HepG2 (cell line): Measurements from ENCODE around the gene ZNF749. TPM values are rescaled to one million over a fixed set of nuclear protein-coding genes. Genes with fewer than 3 reads are reported as not detected.
A peak's percentile ranks its signal among the peaks of the same experiment; 100 is the strongest.

Experiments used
- BHLHE40 ChIP-seq: IDR thresholded peaks from 2 replicates; pipeline ENCODE4 v1.6.1; 2011; ENCODE audit warnings: low read length, improper control_type of control experiment
- EEA1 ChIP-seq: sonication (generic); formaldehyde crosslinking; IDR thresholded peaks from 2 replicates; pipeline ENCODE4 v1.5.1; 2020; ENCODE audit warnings: mild to moderate bottlenecking, missing genetic modification reagents, borderline replicate concordance
- GATAD2A ChIP-seq: IDR thresholded peaks from 2 replicates; pipeline ENCODE4 v1.6.1; 2016
- HHEX ChIP-seq: IDR thresholded peaks from 2 replicates; pipeline ENCODE4 v1.6.1; 2016; ENCODE audit warnings: control low read depth
- IKZF1 ChIP-seq: fragments of 450-650 bp; IDR thresholded peaks from 2 replicates; pipeline ENCODE4 v1.7.1; 2016
- MYNN ChIP-seq: sonication (generic); formaldehyde crosslinking; IDR thresholded peaks from 2 replicates; pipeline ENCODE4 v1.4.0; 2020; ENCODE audit warnings: mild to moderate bottlenecking, low read depth, missing genetic modification reagents
- NFATC3 ChIP-seq: sonication (generic); formaldehyde crosslinking; IDR thresholded peaks from 2 replicates; pipeline ENCODE4 v1.5.1; 2020; ENCODE audit warnings: mild to moderate bottlenecking, missing genetic modification reagents
- RBM39 ChIP-seq: fragments of 200-400 bp; formaldehyde crosslinking; IDR thresholded peaks from one replicate; pipeline ENCODE4 v1.6.1; 2018; ENCODE audit warnings: antibody characterized with exemption, mild to moderate bottlenecking, low read depth, low read length; ENCODE audit not compliant: poor library complexity, severe bottlenecking
- SMAD9 ChIP-seq: sonication (generic); formaldehyde crosslinking; IDR thresholded peaks from 2 replicates; pipeline ENCODE4 v1.5.1; 2020; ENCODE audit warnings: mild to moderate bottlenecking, missing genetic modification reagents
- THAP11 ChIP-seq: IDR thresholded peaks from 2 replicates; pipeline ENCODE4 v1.6.1; 2016; ENCODE audit warnings: missing biosample characterization, missing genetic modification reagents
- ZBTB25 ChIP-seq: IDR thresholded peaks from 2 replicates; pipeline ENCODE4 v1.6.1; 2018; ENCODE audit warnings: missing genetic modification reagents
- ZHX2 ChIP-seq, 2 experiments: sonication (generic) in 1 of 2; formaldehyde crosslinking in 1 of 2; IDR thresholded peaks; 2 replicates each; pipeline versions ENCODE4 v1.6.1 to v1.9.0; 2014 to 2022; ENCODE audit warnings: antibody characterized with exemption in 1 of 2, borderline replicate concordance in 1 of 2, inconsistent platforms in 1 of 2, low read depth in 1 of 2, missing genetic modification reagents in 1 of 2
- ZNF570 ChIP-seq: sonication (generic); formaldehyde crosslinking; IDR thresholded peaks from 2 replicates; pipeline ENCODE4 v1.4.0; 2020; ENCODE audit warnings: mild to moderate bottlenecking, missing genetic modification reagents, borderline replicate concordance
- ZNF891 ChIP-seq: sonication (generic); formaldehyde crosslinking; IDR thresholded peaks from 2 replicates; pipeline ENCODE4 v1.5.0; 2020; ENCODE audit warnings: mild to moderate bottlenecking, missing genetic modification reagents
- polyA plus RNA-seq, 8 experiments: library from polyadenylated mRNA; depleted of rRNA in 3 of 8; stranded (reverse) in 7 of 8; unstranded in 1 of 8; fragments of >200 nt; fragmentation: Illumina TruSeq in 4 of 8; extraction: Trizol in 4 of 8; gene quantifications; 2 replicates each; pipeline versions ENCODE4 v1.2.1 to v1.2.3, GENCODE V29; 2011 to 2016; ENCODE audit warnings: low read depth in 4 of 8, missing spikeins in 1 of 8, mixed read lengths in 1 of 8; ENCODE audit not compliant: insufficient read depth in 1 of 8
- total RNA-seq, 5 experiments: library from RNA; depleted of rRNA; stranded (reverse); fragments of >200 nt; fragmentation: Illumina TruSeq; extraction: Trizol; gene quantifications; 2 replicates each; pipeline ENCODE4 v1.2.3, GENCODE V29; 2016; ENCODE audit warnings: low read depth in 1 of 5
- TF ChIP-seq, protein P1 (sequence below): sonication (generic); formaldehyde crosslinking; IDR thresholded peaks from 2 replicates; pipeline ENCODE4 v1.9.0; 2022; ENCODE audit warnings: low read depth, missing genetic modification reagents
- TF ChIP-seq, protein P2 (sequence below): sonication (generic); formaldehyde crosslinking; IDR thresholded peaks from 2 replicates; pipeline ENCODE4 v1.4.0; 2020; ENCODE audit warnings: mild to moderate bottlenecking, missing genetic modification reagents

Gene ZNF749
- total and polyA plus RNA-seq, 2 of the 13 experiments (the other 11 are each of a cell fraction or from before 2014, with no cell fraction given) = 18.9 to 21.0 TPM

GRCh38 chr19:57477191-57478008 is 42.3 kb downstream of the ZNF749 start, which contains the start of gene ZNF772 (continued):
- TF ChIP-seq ZHX2 (IDR thresholded peaks at IDR 0.05; ENCODE audit: low read depth) (peak; percentile 77), ZHX2 (CRISPR knock-in tag; IDR thresholded peaks at IDR 0.05; ENCODE audit: borderline replicate concordance) (no peak), IKZF1 (no peak), MYNN (CRISPR knock-in tag) (peak; percentile 95), SMAD9 (CRISPR knock-in tag) (no peak), NFATC3 (CRISPR knock-in tag) (0 out of 2 replicates have a peak, but pooled peaks have one; percentile 45), GATAD2A (CRISPR knock-in tag) (peak; percentile 50; the same call in 1 of the 2 replicates), ZBTB25 (CRISPR knock-in tag) (no peak; the same call in 1 of the 2 replicates), BHLHE40 (no peak), RBM39 (no peak), ZNF891 (CRISPR knock-in tag) (peak; percentile 35; the same call in 1 of the 2 replicates), THAP11 (CRISPR knock-in tag) (peak; percentile 99), EEA1 (CRISPR knock-in tag) (no peak), HHEX (CRISPR knock-in tag) (no peak), ZNF570 (CRISPR knock-in tag) (no peak)
- TF ChIP-seq, protein P1, sequence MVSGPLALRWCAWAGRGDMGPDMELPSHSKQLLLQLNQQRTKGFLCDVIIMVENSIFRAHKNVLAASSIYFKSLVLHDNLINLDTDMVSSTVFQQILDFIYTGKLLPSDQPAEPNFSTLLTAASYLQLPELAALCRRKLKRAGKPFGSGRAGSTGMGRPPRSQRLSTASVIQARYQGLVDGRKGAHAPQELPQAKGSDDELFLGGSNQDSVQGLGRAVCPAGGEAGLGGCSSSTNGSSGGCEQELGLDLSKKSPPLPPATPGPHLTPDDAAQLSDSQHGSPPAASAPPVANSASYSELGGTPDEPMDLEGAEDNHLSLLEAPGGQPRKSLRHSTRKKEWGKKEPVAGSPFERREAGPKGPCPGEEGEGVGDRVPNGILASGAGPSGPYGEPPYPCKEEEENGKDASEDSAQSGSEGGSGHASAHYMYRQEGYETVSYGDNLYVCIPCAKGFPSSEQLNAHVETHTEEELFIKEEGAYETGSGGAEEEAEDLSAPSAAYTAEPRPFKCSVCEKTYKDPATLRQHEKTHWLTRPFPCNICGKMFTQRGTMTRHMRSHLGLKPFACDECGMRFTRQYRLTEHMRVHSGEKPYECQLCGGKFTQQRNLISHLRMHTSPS = no peak
- TF ChIP-seq, protein P2, sequence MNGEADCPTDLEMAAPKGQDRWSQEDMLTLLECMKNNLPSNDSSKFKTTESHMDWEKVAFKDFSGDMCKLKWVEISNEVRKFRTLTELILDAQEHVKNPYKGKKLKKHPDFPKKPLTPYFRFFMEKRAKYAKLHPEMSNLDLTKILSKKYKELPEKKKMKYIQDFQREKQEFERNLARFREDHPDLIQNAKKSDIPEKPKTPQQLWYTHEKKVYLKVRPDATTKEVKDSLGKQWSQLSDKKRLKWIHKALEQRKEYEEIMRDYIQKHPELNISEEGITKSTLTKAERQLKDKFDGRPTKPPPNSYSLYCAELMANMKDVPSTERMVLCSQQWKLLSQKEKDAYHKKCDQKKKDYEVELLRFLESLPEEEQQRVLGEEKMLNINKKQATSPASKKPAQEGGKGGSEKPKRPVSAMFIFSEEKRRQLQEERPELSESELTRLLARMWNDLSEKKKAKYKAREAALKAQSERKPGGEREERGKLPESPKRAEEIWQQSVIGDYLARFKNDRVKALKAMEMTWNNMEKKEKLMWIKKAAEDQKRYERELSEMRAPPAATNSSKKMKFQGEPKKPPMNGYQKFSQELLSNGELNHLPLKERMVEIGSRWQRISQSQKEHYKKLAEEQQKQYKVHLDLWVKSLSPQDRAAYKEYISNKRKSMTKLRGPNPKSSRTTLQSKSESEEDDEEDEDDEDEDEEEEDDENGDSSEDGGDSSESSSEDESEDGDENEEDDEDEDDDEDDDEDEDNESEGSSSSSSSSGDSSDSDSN = peak; percentile 70
